ENCODE measurements around the gene PAM16. TPM values are rescaled to one million over a fixed set of nuclear protein-coding genes. Genes with fewer than 3 reads are reported as not detected.

Gene PAM16
- total and polyA plus RNA-seq, 9 of the 15 experiments (the other 6 are each of a cell fraction or from before 2014, with no cell fraction given) = 38.7 to 273 (median 79.3) TPM

DNA sequence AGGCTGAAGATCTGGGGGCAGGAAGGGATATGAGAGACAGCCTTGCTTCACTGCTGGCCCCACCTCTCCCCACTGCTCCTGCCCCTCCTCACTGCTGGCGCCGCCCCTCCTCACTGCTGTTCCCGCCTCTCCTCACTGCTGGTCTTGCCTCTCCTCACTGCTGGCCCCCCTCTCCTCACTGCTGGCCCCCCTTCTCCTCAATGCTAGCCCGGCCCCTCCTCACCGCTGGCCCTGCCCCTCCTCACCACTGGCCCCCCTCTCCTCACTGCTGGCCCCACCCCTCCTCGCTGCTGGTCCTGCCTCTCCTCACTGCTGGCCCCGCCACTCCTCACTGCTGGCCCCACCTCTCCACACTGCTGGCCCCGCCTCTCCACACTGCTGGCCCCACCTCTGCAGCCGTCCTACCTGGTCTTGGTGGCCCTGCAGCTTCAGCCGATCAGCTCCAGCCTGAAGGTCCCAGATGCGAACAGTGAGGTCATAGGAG is 9.5 kb upstream of the PAM16 start (continued):
- TF ChIP-seq, protein P1, sequence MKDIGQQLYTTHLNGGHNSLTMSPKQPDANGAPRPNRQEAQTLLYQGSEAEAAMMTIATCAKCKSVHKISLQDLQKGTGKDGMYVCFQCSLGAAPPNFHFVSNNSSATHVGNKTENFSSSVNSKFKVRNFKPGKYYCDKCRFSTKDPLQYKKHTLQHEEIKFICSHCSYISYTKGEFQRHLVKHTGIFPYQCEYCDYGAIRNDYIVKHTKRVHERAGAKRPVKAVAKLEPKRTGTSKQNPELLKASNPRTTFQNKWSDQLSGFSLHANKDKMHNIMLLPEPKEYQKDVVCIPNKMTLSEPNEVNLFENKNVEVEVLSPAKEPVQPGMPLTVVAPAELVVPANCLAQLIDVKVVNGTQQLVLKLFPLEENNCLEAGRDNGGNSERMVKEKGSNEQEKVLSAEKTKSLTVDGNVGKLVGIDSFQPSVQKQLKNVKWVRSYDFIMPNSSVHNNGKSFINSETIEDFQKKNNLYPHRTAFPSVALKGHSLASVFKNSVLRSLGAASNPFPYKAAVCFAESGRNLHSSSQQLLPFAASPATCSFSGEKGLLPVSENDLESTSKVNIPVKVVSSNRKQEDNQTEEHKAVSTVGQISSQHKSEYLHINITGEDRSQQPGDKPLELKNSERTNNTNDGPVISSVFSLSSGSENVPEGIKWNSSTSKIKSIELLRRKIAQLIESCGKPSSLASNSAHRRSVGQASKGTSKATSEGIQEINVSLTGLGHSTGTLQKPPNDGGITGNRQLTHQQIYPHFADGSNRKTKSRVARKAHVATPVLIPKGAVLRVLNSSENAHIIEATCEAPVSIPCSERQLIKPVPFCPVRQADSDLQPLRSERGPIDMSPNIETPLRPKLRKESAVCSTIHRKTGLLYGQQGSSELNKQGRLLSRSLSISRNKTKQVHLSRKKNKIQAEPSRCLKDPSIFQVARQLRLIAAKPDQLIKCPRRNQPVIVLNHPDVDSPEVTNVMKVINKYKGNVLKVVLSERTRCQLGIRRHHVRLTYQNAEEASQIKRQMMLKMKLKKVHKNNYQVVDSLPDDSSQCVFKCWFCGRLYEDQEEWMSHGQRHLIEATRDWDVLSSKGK (CRISPR knock-in tag; IDR thresholded peaks at IDR 0.05) = no peak
- TF ChIP-seq, protein P2, sequence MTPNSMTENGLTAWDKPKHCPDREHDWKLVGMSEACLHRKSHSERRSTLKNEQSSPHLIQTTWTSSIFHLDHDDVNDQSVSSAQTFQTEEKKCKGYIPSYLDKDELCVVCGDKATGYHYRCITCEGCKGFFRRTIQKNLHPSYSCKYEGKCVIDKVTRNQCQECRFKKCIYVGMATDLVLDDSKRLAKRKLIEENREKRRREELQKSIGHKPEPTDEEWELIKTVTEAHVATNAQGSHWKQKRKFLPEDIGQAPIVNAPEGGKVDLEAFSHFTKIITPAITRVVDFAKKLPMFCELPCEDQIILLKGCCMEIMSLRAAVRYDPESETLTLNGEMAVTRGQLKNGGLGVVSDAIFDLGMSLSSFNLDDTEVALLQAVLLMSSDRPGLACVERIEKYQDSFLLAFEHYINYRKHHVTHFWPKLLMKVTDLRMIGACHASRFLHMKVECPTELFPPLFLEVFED (CRISPR knock-in tag; conservative IDR thresholded peaks at IDR 0.05) = no peak
- TF ChIP-seq TGIF2 (CRISPR knock-in tag; IDR thresholded peaks at IDR 0.05) (no peak), NFATC3 (IDR thresholded peaks at IDR 0.05) (0 out of 2 replicates have a peak, but pooled peaks have one; percentile 52), BDP1 (IDR thresholded peaks at IDR 0.05; ENCODE audit: insufficient read depth, insufficient read length) (no peak), ZNF408 (CRISPR knock-in tag; IDR thresholded peaks at IDR 0.05; ENCODE audit: low read depth) (no peak), KDM4B (IDR thresholded peaks at IDR 0.05; ENCODE audit: borderline replicate concordance in 2 of 2, low read depth in 1 of 2) (0 out of 4 replicates have a peak, but pooled peaks of 1 of the 2 experiments have one; percentile 44)

Data from K562 (cell line).